ENCODE results near the gene UBE2D2.

- TF ChIP-seq, protein P1, sequence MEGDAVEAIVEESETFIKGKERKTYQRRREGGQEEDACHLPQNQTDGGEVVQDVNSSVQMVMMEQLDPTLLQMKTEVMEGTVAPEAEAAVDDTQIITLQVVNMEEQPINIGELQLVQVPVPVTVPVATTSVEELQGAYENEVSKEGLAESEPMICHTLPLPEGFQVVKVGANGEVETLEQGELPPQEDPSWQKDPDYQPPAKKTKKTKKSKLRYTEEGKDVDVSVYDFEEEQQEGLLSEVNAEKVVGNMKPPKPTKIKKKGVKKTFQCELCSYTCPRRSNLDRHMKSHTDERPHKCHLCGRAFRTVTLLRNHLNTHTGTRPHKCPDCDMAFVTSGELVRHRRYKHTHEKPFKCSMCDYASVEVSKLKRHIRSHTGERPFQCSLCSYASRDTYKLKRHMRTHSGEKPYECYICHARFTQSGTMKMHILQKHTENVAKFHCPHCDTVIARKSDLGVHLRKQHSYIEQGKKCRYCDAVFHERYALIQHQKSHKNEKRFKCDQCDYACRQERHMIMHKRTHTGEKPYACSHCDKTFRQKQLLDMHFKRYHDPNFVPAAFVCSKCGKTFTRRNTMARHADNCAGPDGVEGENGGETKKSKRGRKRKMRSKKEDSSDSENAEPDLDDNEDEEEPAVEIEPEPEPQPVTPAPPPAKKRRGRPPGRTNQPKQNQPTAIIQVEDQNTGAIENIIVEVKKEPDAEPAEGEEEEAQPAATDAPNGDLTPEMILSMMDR (IDR thresholded peaks at IDR 0.05), result no peak
- TF ChIP-seq POLR2A (IDR thresholded peaks at IDR 0.05; ENCODE audit: low read depth) (peak; percentile 51), POLR2AphosphoS5 (IDR thresholded peaks at IDR 0.05) (peak; percentile 37 to 68), EP300 (IDR thresholded peaks at IDR 0.05) (no peak)
Observed at GRCh38 chr5:139651043-139651834, 90.1 kb downstream of the UBE2D2 start.

All from esophagus muscularis mucosa (tissue), 4 donors.